Tibial nerve (tissue), 3 donors: ENCODE results near the gene SCN8A.

ENCODE experiments used
- POLR2A ChIP-seq, 2 donors: fragments of 450-650 bp; IDR thresholded peaks; one replicate each; pipeline ENCODE4 v1.6.1; 2017; ENCODE audit warnings: antibody characterized with exemption in 2 of 2, mild to moderate bottlenecking in 2 of 2, moderate library complexity in 2 of 2
- TF ChIP-seq, protein P1 (sequence below), 5 experiments: fragments of 200-600 bp in 3 of 5; fragments of 450-650 bp in 2 of 5; sonication (generic) in 3 of 5; IDR thresholded peaks; one replicate each; pipeline ENCODE4 v1.5.1; 2016 to 2019; ENCODE audit warnings: antibody characterized with exemption in 5 of 5, mild to moderate bottlenecking in 3 of 5, moderate library complexity in 2 of 5

DNA sequence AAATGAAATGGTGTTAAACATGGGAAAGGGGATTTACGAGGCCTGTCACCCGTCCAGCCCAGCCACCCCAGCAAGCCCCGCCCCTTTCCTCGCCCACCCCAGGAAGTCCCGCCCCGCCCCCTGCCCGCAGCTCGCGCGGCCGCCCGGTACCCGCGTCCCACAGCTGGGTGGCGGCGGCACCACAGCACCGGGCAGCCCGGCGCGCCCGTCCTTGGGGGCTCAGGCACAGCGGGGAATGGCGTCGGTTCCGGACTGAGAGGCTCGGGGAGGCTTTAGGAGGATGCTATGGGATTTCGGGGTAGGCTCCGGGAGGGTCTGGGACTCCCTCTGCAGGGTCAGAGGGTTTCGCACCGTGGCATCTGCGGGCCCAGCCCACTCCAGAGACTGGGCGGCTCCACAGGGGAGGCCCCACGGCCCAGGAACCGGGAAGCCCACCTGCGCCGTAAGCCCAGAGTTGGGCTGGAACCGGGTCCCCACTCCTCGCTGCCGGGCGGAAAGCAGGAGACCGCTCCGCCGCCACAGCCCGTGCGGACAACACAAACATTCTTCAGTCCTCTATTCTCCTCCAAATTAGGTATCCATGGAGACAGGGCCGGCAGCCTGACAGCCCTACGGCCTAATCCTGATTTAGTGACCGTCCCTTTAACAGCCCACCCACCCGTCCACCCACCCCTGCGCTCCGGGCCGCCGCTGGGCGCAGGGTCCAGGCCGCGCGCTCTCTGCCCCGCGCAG is 256.0 kb downstream of the SCN8A start:
- TF ChIP-seq, protein P1, sequence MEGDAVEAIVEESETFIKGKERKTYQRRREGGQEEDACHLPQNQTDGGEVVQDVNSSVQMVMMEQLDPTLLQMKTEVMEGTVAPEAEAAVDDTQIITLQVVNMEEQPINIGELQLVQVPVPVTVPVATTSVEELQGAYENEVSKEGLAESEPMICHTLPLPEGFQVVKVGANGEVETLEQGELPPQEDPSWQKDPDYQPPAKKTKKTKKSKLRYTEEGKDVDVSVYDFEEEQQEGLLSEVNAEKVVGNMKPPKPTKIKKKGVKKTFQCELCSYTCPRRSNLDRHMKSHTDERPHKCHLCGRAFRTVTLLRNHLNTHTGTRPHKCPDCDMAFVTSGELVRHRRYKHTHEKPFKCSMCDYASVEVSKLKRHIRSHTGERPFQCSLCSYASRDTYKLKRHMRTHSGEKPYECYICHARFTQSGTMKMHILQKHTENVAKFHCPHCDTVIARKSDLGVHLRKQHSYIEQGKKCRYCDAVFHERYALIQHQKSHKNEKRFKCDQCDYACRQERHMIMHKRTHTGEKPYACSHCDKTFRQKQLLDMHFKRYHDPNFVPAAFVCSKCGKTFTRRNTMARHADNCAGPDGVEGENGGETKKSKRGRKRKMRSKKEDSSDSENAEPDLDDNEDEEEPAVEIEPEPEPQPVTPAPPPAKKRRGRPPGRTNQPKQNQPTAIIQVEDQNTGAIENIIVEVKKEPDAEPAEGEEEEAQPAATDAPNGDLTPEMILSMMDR (IDR thresholded peaks at IDR 0.05) = peak in 3 of 5 experiments; percentile 7 to 40 (median 25)
- TF ChIP-seq POLR2A (IDR thresholded peaks at IDR 0.05) = peak in 1 of 2 donors; percentile 66
